ENCODE measurements around the gene RBM20. TPM values are rescaled to one million over a fixed set of nuclear protein-coding genes. Genes with fewer than 3 reads are reported as not detected.

RBM20 gene
- total and polyA plus RNA-seq, 10 of the 15 experiments (the other 5 are each of a cell fraction or from before 2014, with no cell fraction given), result 0.04 to 0.26 (median 0.15) TPM

GRCh38 chr10:110815354-110816004, 171.3 kb downstream of the RBM20 start (continued):
- TF ChIP-seq ZNF687 (IDR thresholded peaks at IDR 0.05) (0 out of 2 replicates have a peak, but pooled peaks have one; percentile 28), FOXM1 (IDR thresholded peaks at IDR 0.05; ENCODE audit: low read depth, low read length) (peak; percentile 93; the same call in 1 of the 2 replicates), JUNB (IDR thresholded peaks at IDR 0.05) (peak; percentile 80), MEF2A (IDR thresholded peaks at IDR 0.05; ENCODE audit: insufficient read depth, low read depth, low read length) (peak; percentile 59; the same call in 1 of the 2 replicates), STAT1 (conservative IDR thresholded peaks at IDR 0.05) (no peak), ATF7 (IDR thresholded peaks at IDR 0.05; ENCODE audit: low read depth) (no peak), FOS (IDR thresholded peaks at IDR 0.05; ENCODE audit: borderline replicate concordance, extremely low read depth, insufficient read length) (no peak), BACH1 (IDR thresholded peaks at IDR 0.05; ENCODE audit: borderline replicate concordance) (no peak), NRF1 (conservative IDR thresholded peaks at IDR 0.05; ENCODE audit: low read depth, low read length) (no peak), NBN (IDR thresholded peaks at IDR 0.05) (no peak), NR2F1 (conservative IDR thresholded peaks at IDR 0.05) (no peak; the same call in 1 of the 2 replicates), NR2C2 (IDR thresholded peaks at IDR 0.05; ENCODE audit: borderline replicate concordance, control insufficient read depth, insufficient read length, low read depth) (no peak), MXI1 (IDR thresholded peaks at IDR 0.05; ENCODE audit: low read depth, low read length) (no peak), IKZF2 (IDR thresholded peaks at IDR 0.05) (peak; percentile 57; a peak in 2 of 4 replicates), DPF2 (IDR thresholded peaks at IDR 0.05) (0 out of 2 replicates have a peak, but pooled peaks have one; percentile 54), SREBF1 (IDR thresholded peaks at IDR 0.05; ENCODE audit: low read length) (no peak), MAX (IDR thresholded peaks at IDR 0.05; ENCODE audit: low read depth, low read length) (no peak), POLR2A (IDR thresholded peaks at IDR 0.05; ENCODE audit: low read depth, low read length) (peak; percentile 44; the same call in 1 of the 2 replicates), BRCA1 (IDR thresholded peaks at IDR 0.05; ENCODE audit: low read depth, low read length) (no peak), ZSCAN29 (IDR thresholded peaks at IDR 0.05) (no peak), KDM1A (IDR thresholded peaks at IDR 0.05; ENCODE audit: borderline replicate concordance) (no peak), NFXL1 (IDR thresholded peaks at IDR 0.05; ENCODE audit: borderline replicate concordance) (no peak), REST (IDR thresholded peaks at IDR 0.05; ENCODE audit: low read depth, low read length) (no peak), RAD51 (IDR thresholded peaks at IDR 0.05) (no peak), TCF3 (IDR thresholded peaks at IDR 0.05; ENCODE audit: borderline replicate concordance, insufficient read depth, low read depth, low read length) (no peak), JUND (IDR thresholded peaks at IDR 0.05; ENCODE audit: low read depth, low read length) (no peak), GABPA (IDR thresholded peaks at IDR 0.05; ENCODE audit: low read depth) (no peak)

Data from GM12878 (cell line).